ENCODE data around the gene CHN1.

The CHN1 gene

DNA sequence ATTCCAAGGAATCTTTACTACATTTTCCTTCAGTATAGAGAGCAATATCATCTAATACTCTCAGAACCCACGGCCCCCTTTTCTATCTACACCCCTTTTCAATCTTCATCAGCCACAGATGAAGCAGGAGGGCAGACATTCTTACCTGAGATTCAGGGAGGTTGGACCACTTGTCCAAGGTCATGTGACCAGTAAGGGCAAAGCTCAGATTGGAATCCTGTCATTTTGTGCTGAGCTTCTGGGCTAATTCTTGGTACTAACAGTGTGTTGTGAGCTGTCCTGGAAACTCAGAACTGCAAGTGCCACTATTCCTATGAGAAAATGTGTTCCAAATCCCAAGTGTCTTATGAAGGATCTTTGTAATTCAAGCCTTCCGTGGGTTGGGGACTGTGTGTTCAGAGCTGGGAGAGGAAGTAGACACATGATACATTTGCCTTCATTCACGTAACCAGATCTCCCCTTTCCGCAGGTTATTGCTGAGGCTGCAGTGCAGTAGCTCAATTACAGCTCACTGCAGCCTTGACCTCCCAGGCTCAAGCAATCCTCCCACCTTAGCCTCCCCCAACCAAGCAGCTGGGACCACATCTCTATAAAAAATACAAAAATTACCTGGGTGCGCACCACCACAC, 244.2 kb downstream of the CHN1 start:
- POLR2A ChIA-PET, result no interaction called here
- DNase-seq (ENCODE audit: extremely low spot score), result no peak
- CTCF ChIA-PET, result interaction anchor here (0.8 to 1.0 kb wide), 3 partner anchors 11 to 64 kb away, joined by 4 to 6 read pairs (median 4); no protein-coding TSS in a partner anchor
- TF ChIP-seq BHLHE40 (IDR thresholded peaks at IDR 0.05; ENCODE audit: borderline replicate concordance) (no peak), SP1 (IDR thresholded peaks at IDR 0.05) (no peak), ZNF384 (IDR thresholded peaks at IDR 0.05) (no peak)

DNA sequence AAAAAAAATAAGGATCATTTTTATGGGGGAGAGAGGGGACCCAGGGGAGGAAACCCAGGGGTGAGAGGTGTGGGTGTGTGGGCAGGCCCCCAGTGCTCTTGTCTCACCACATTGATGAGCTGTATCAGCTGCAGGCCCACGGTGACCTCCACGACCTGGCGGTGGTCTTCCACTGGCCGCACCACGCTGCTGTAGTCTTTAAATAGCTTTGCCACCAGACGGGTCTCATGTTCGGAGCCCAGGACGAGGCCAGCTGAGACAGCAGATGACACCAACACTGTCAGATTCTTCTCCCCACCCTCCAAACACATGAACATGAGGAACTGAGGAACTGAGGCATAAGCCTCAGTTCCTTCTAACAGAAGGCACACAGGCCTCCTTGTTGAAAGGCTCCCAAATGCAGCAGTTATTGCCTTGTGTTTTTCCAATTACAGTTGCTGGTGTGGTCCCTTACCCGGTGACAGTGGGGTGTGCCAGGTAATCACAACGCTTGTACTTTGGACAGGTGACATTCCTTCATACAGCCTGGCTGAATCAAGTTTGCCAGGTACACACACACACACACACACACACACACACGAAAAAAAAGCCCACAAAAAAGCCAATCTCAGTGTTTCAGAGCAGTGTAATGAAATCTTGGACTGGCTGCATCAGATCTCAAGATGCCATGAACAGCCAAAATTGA, 245.7 kb downstream of the CHN1 start:
- CTCF ChIA-PET, result interaction anchor here (1.6 kb wide), 1 partner anchor 10 kb away, joined by 5 read pairs; no protein-coding TSS in a partner anchor
- no peak for TF ChIP-seq HDGF (IDR thresholded peaks at IDR 0.05; ENCODE audit: borderline replicate concordance)
- TF ChIP-seq LEF1 (IDR thresholded peaks at IDR 0.05; ENCODE audit: borderline replicate concordance), result no peak
- TF ChIP-seq ARNT (IDR thresholded peaks at IDR 0.05), result no peak
- TF ChIP-seq BHLHE40 (IDR thresholded peaks at IDR 0.05; ENCODE audit: borderline replicate concordance), result no peak
- no peak for TF ChIP-seq SP1 (IDR thresholded peaks at IDR 0.05)
- no peak for TF ChIP-seq TARDBP (IDR thresholded peaks at IDR 0.05)
- no peak for DNase-seq (ENCODE audit: extremely low spot score)
- POLR2A ChIA-PET, result no interaction called here

DNA sequence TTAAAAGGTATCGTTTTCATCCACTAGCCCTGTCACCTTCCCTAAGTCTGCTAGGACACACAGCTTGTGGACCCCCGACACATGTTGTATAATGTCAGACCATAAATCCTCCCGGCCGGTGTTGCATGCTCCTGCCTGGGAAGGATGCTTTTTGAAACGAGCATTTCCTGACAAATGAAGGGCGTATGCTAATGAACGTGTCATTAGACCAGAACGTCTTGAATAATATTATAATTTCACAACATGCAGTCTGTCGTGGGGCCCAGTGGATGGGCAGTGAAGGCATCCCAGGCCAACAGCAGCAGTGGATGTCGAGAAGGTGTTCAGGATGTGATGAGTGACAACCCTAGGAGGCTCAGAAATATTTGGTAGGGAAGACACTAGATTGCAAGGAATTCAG, 248.4 kb downstream of the CHN1 start:
- TF ChIP-seq FOXM1 (IDR thresholded peaks at IDR 0.05; ENCODE audit: borderline replicate concordance), result no peak
- TF ChIP-seq TARDBP (IDR thresholded peaks at IDR 0.05), result no peak
- no peak for TF ChIP-seq BHLHE40 (IDR thresholded peaks at IDR 0.05; ENCODE audit: borderline replicate concordance)
- TF ChIP-seq FOXA1 (IDR thresholded peaks at IDR 0.05), result no peak
- no peak for TF ChIP-seq ELF4 (IDR thresholded peaks at IDR 0.05)
- no peak for TF ChIP-seq NFRKB (IDR thresholded peaks at IDR 0.05)
- no peak for TF ChIP-seq LEF1 (IDR thresholded peaks at IDR 0.05; ENCODE audit: borderline replicate concordance)
- TF ChIP-seq CTBP1 (IDR thresholded peaks at IDR 0.05; ENCODE audit: borderline replicate concordance), result no peak
- DNase-seq (ENCODE audit: extremely low spot score), result no peak
- CTCF ChIA-PET, result no interaction called here
- POLR2A ChIA-PET, result no interaction called here

DNA sequence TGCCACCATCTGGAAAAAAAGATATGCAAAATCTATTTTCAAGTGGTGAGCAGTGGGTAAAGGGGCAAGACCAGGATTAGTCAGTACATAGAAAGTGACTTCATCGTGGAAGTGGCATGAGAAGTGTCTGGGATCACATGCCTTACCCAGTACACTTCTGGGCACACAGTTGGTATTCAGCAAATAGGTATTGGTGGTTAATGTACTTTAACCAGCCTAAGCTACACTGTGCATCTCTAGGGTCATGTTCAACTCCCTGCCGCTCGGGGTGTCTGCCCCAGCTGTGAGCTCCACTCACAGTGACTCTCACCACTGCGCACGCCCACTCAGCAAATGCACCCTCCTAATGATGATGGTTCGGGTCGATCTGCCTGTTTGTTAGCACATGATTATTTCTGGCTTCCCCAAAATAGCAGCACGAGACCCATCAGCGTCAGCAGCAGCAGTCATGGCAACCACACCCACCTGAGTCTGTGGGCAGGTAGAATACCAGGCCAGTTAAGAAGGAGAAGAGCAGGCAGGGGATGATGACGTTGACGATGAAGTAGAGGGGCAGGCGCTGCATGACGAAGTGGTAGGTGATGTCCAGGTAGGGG, 252.0 kb downstream of the CHN1 start:
- ChIA-PET CTCF (interaction anchor here (1.0 kb wide), 1 partner anchor 54 kb away, joined by 3 read pairs; no protein-coding TSS in a partner anchor), POLR2A (no interaction called here)
- no peak for TF ChIP-seq SP1 (IDR thresholded peaks at IDR 0.05)
- TF ChIP-seq FOXK2 (IDR thresholded peaks at IDR 0.05), result no peak
- no peak for TF ChIP-seq ELF4 (IDR thresholded peaks at IDR 0.05)
- TF ChIP-seq SUZ12 (IDR thresholded peaks at IDR 0.05), result no peak
- TF ChIP-seq HDGF (IDR thresholded peaks at IDR 0.05; ENCODE audit: borderline replicate concordance), result no peak
- no peak for TF ChIP-seq L3MBTL2 (conservative IDR thresholded peaks at IDR 0.05)
- no peak for TF ChIP-seq FOXM1 (IDR thresholded peaks at IDR 0.05; ENCODE audit: borderline replicate concordance)
- TF ChIP-seq FOXA1 (IDR thresholded peaks at IDR 0.05), result no peak
- no peak for TF ChIP-seq ZNF384 (IDR thresholded peaks at IDR 0.05)
- no peak for TF ChIP-seq TARDBP (IDR thresholded peaks at IDR 0.05)
- DNase-seq (ENCODE audit: extremely low spot score), result no peak

DNA sequence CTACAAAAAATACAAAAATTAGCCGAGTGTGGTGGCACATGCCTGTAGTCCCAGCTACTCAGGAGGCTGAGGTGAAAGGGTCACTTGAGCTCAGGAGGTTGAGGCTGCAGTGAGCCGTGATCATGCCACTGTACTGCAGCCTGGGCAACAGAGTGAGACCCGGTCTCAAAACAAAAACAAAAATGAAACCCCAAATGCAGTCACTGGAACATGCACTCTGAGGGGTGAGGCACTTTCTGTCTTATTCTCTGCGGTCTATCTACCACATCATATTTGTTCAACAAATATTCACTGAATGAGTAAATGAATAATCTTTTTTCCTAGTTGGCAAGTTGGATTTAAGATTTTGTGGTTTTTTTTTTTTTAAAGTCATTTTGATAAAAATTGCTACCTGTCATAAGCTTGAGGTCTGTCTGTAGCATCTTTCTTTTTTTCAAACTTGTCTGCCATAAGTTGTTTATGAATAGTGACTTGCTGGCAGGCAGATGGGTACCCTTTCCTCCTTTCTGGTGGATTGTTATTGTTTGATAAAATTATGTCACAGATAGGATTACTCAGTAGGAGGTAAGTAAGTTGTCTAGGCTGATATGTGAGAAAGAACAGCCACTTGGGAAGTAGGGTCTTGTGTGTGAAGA, 252.7 kb downstream of the CHN1 start:
- ChIA-PET CTCF (no interaction called here), POLR2A (no interaction called here)
- TF ChIP-seq SP1 (IDR thresholded peaks at IDR 0.05), result no peak
- TF ChIP-seq L3MBTL2 (conservative IDR thresholded peaks at IDR 0.05), result no peak
- TF ChIP-seq ARNT (IDR thresholded peaks at IDR 0.05), result no peak
- no peak for TF ChIP-seq SUZ12 (IDR thresholded peaks at IDR 0.05)
- TF ChIP-seq FOXM1 (IDR thresholded peaks at IDR 0.05; ENCODE audit: borderline replicate concordance), result no peak
- TF ChIP-seq ELF4 (IDR thresholded peaks at IDR 0.05), result no peak
- no peak for TF ChIP-seq FOXA1 (IDR thresholded peaks at IDR 0.05)
- no peak for TF ChIP-seq LEF1 (IDR thresholded peaks at IDR 0.05; ENCODE audit: borderline replicate concordance)
- TF ChIP-seq, protein P1, sequence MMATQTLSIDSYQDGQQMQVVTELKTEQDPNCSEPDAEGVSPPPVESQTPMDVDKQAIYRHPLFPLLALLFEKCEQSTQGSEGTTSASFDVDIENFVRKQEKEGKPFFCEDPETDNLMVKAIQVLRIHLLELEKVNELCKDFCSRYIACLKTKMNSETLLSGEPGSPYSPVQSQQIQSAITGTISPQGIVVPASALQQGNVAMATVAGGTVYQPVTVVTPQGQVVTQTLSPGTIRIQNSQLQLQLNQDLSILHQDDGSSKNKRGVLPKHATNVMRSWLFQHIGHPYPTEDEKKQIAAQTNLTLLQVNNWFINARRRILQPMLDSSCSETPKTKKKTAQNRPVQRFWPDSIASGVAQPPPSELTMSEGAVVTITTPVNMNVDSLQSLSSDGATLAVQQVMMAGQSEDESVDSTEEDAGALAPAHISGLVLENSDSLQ (IDR thresholded peaks at IDR 0.05), result no peak
- DNase-seq (ENCODE audit: extremely low spot score), result no peak

DNA sequence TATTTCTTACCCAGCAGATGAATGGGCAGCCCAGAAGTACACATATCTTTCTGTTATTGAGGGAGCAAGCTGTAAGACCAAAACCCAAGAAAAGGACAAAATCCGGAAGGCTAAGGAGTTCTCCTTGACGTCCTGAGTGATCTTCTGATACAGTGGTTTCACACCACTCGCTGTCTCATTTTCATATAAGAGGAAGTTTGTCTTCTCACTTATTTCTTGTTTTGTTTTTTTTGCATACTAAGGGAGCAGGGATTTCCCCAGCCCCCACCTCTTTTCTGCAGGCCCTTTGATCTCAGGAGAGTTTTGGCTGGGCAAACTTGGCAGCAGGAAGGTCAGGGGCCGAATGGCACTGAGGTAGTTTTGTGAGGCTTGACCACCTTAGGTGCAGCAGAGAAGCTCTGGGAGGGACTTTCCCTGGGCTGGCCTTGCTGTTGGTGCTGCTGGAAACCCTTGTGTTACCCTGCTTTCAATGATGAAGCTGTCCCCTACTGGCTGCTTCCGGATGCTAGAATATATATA, 254.2 kb downstream of the CHN1 start:
- CTCF ChIA-PET, result no interaction called here
- POLR2A ChIA-PET, result no interaction called here
- no peak for DNase-seq (ENCODE audit: extremely low spot score)
- TF ChIP-seq FOXM1 (IDR thresholded peaks at IDR 0.05; ENCODE audit: borderline replicate concordance), result no peak
- no peak for TF ChIP-seq SP1 (IDR thresholded peaks at IDR 0.05)
- TF ChIP-seq FOXK2 (IDR thresholded peaks at IDR 0.05), result no peak
- no peak for TF ChIP-seq L3MBTL2 (conservative IDR thresholded peaks at IDR 0.05)
- no peak for TF ChIP-seq HDGF (IDR thresholded peaks at IDR 0.05; ENCODE audit: borderline replicate concordance)
- TF ChIP-seq CTBP1 (IDR thresholded peaks at IDR 0.05; ENCODE audit: borderline replicate concordance), result no peak
- TF ChIP-seq, protein P1 (IDR thresholded peaks at IDR 0.05), result no peak
- no peak for TF ChIP-seq FOXA1 (IDR thresholded peaks at IDR 0.05)
- no peak for TF ChIP-seq SUZ12 (IDR thresholded peaks at IDR 0.05)
- no peak for TF ChIP-seq ARNT (IDR thresholded peaks at IDR 0.05)
- TF ChIP-seq ZNF384 (IDR thresholded peaks at IDR 0.05), result no peak
- TF ChIP-seq TARDBP (IDR thresholded peaks at IDR 0.05), result no peak
- no peak for TF ChIP-seq LEF1 (IDR thresholded peaks at IDR 0.05; ENCODE audit: borderline replicate concordance)
- TF ChIP-seq NFRKB (IDR thresholded peaks at IDR 0.05), result no peak
- TF ChIP-seq ELF4 (IDR thresholded peaks at IDR 0.05), result no peak
- no peak for TF ChIP-seq BHLHE40 (IDR thresholded peaks at IDR 0.05; ENCODE audit: borderline replicate concordance)
